Activated T-helper 1 cell treated with anti-CD3 and anti-CD28 coated beads, Interleukin-2, amount 50 U/mL, for 16 hours (primary cell): ENCODE results near the gene MAGEB2.
"Not testable (repeated sequence)": the region's sequence is repeated elsewhere in the genome, so short reads cannot be mapped to it uniquely, and the experiment has no call there.

ENCODE experiments used
- DNase-seq, 2 donors: peaks; one replicate each; pipeline ENCODE4 v3.0.0-alpha.2; 2020; ENCODE audit warnings: low read depth in 1 of 2, low spot score in 1 of 2

MAGEB2 gene, protein sequence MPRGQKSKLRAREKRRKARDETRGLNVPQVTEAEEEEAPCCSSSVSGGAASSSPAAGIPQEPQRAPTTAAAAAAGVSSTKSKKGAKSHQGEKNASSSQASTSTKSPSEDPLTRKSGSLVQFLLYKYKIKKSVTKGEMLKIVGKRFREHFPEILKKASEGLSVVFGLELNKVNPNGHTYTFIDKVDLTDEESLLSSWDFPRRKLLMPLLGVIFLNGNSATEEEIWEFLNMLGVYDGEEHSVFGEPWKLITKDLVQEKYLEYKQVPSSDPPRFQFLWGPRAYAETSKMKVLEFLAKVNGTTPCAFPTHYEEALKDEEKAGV

DNA sequence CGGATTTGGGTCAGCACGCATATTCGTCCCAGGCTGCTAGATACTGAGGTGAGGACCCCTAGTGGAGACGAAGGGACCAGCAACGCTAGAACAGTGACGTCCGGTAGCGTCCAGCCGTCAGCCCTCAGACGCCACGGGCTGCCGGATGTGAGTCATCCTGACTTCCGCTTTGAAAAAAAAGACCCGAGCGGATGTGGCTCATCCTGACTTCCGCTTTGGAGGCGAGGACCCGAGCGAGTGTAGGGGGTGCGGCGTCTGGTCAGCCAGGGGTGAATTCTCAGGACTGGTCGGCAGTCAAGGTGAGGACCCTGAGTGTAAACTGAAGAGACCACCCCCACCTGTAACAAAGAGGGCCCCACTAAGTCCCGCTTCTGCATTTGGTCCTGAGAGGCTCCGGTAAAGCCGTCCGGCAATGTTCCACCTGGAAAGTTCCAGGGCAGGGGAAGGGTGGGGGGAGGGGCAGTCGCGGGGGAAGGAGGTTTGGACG, at the start of gene MAGEB2:
TSS of gene MAGEB2 (plus strand) at position 207 of the 487 bp plus-strand sequence. CDS start 3,018 bp downstream, outside the sequence.
- no peak for DNase-seq

DNA sequence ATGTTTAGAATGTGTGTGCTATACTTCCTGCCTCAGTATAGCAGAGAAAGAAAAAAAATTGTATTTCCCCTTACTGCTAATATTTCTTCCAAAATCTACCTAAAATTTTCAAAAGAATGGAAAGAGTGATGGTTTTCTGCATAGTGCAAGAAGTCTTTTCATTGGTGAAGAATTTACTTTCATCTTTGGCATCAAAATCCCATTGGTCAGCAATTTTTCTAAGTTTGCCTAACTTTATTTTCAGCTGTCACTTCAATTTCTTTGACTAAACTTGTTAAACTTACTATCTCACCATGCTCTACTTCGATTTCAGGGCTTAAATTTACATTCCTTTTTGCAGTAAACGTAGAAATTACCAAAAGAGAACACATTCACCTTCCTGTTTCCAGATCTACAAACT, 44.5 kb upstream of the MAGEB2 start:
- no peak for DNase-seq

DNA sequence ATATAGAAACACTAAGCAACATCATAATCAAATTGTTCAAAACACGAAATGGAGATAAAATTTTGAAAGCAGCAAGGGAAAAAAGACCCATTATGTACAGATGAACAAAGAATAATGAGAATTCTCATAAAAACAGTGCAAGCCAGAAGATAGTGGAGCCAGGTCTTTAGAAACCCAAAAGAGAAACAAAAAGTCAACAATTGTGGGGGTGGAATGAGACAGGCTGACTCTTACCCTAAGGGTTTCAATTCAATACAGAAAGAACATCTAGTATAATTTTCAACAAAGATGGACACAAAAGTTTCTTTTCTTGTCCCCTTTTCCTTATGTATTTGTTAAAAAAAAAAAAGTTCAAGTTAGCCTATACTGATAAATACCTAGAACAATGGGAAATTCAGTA, 34.0 kb upstream of the MAGEB2 start:
- DNase-seq = no peak

DNA sequence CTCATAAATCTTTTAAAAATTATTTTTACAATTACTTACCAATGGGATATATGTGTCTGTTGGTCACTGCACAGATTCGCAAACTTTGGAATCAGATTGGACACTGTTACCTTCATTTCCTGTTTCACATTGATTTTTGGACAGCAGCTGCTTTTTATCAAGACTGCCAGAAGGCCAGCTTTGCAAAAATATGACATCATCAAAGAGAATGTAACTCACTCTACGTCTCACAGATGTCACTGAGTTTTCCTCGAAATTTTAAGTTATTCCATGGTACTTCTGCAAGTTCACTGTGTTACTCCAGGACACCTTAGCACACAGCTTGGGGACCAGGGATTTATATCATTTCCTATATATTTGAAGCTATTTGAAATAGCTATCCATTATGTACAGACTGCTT, 31.8 kb upstream of the MAGEB2 start:
- no peak for DNase-seq

DNA sequence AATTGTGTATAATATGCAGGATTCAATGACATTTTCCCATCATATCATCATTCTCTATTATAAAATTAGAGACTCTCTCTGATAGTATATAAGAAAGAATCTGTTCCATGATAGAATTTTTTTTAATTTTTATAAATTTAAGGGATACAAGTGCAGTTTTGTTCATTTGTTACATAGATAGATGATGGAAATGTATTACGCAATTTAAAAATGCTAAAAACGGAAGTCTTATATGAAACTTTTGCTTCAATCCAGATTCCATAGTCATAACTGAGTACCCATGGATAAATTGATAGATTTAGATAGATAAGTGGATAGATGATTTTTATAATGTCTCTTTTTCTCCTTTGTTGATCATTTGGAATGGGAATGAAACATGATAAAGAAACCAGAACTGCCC, 24.9 kb upstream of the MAGEB2 start:
- DNase-seq = no peak

DNA sequence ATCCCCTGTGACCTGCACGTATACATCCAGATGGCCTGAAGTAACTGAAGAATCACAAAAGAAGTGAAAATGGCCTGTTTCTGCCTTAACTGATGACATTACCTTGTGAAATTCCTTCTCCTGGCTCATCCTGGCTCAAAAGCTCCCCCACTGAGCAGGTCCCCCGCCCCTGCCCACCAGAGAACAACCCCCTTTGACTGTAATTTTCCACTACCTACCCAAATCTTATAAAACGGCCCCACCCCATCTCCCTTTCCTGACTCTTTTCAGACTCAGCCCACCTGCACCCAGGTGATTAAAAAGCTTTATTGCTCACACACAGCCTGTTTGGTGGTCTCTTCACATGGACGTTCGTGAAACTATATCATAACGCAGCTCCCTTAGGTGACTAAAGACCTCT, 21.5 kb upstream of the MAGEB2 start:
- DNase-seq = not testable (repeated sequence)

DNA sequence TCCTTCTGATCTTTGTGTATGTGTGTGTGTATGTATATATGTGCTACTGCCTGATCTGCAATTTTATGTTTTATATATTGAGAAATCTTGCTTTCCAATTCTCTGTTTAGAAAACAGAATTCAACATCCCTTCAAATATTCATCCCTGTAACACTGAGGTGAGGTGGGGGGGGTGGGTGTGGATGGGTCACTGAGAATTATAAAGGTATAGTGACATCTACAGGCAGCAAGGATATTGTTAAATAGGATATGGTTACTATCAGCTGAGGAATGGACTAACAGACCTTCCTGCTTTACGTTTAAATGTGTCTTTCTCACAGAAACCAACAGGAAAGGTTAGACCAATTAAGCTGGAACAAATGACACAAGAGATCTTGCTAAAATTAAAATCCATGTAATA, 19.0 kb upstream of the MAGEB2 start:
- no peak for DNase-seq

DNA sequence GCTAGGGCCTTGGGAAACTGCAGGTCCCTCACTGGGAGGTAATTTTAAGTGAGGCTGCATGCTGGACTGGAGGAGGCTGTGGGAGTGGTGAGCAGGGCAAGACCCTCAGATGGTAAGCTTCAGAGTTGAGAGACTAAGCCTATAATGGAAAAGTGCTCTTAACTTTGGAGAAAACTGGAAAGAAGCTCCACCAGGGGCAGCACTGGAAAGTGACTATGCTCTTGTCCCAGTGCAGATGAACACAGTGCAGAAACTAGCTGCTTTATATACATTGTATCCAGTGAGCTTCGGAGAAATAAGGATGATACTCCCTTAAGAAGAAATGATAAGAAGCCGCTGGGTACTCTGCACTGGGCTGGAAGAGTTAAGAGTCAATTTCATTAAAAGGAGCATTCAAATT, 3.2 kb upstream of the MAGEB2 start:
- DNase-seq = no peak

DNA sequence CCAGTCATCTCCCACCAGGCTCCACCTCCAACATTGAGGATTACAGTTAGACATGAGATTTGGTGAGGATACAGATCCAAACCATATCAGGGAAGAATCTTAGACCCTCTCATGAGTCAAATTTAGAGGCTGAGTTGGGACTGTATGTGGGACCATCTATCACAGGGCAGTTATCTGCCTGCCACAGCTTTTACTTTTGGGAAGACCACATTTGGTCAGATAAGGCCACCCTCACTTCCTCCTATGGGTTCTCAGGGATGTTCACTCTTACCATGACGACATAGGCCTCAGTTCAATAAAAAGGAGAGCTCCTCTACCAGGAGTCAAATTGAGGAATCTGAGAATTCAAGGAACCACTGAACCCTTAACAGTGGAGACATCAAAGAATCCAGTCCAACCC, 2.1 kb downstream of the MAGEB2 start:
- DNase-seq = no peak

DNA sequence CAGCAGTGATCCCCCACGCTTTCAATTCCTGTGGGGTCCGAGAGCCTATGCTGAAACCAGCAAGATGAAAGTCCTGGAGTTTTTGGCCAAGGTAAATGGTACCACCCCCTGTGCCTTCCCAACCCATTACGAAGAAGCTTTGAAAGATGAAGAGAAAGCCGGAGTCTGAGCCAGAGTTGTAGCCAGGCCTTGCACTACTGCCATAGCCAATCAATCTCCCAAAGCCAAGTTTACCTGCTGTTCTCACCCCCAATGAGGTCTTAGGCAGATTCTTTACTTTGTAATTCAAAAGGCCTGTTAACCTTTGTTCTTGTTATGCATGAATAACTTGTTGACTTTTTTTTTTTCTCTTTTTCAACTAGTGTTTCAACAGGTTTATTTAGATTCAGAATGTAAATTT, 4.0 kb downstream of the MAGEB2 start:
- no peak for DNase-seq

DNA sequence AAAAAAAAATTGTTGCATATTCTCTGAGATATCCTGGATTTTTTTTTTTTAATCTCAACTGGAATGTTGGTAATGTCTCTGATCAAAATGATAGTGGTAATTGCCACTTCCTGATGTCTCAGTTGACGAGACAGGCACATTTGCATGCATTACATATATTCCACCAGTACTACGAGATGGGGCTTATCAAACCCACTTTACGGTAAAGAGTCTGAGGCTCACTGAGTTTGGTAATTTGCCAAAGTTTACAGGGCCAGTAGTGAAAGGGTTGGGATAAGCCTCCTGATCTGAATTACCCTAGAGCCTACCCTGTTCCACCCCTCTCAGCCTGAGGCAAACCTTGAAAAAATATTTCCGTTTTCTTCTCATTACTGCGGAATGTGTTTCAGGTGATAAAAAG, 5.3 kb downstream of the MAGEB2 start:
- DNase-seq = no peak

DNA sequence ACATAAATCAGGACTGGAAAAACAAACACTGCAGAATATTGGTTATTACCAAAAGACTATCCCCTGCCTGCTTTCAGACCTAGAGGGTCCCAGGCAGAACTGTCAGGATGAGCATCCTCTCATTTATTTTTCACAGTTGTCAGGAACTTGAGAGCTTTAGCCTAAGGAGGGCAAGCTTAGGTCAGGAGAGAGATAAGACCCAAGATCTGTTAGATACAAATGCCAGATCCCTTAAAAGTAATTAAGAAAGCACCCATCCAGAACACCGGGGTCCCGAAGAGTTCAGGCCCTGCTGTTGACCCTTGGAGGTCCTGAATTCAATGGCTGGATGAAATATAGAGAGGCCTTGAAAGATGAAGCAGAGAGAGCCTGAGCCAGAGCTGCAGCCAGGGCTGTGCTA, 9.2 kb downstream of the MAGEB2 start:
- no peak for DNase-seq

DNA sequence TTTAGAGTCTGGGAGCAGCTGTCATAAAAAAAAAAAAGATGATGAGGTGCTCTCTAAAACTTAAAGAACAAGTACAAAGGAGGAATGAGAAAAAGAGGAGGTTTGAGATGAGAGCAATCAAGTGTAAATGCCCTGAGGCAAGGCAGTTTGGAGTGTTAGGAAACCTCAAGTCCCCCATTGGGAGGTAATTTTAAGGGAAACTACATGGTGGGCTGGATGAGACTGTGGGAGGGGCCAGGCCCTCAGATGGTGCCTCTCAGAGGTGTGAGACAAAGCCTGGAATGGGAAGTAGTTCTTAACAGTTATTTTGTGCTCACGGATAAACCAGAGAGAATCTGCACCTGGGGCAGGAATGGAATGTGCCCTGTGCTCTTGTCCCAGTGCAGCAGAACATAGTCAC, 13.2 kb downstream of the MAGEB2 start:
- no peak for DNase-seq

DNA sequence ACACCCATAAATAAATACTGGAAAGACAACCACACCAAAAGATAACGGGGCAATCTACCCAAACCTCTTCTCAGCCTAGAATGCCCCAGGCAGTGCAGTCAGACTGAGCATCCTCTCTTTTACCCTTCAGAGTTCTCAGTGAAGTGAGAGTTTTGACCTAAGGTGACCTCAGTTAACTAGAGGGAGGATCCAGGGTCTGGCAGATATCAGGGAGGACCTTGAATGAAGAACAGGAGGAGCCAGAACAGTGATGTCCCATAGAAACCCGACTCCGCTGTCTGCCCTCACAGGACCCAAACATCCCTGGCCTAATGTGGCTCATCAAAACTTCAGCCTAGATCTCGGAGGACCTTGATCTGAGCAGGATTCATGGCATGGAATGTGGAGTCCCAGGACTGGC, 15.0 kb downstream of the MAGEB2 start, which contains the start of gene MAGEB3:
TSS of gene MAGEB3 (plus strand) at position 263 of the 400 bp plus-strand sequence. CDS start 5,268 bp downstream, outside the sequence.
- no peak for DNase-seq

DNA sequence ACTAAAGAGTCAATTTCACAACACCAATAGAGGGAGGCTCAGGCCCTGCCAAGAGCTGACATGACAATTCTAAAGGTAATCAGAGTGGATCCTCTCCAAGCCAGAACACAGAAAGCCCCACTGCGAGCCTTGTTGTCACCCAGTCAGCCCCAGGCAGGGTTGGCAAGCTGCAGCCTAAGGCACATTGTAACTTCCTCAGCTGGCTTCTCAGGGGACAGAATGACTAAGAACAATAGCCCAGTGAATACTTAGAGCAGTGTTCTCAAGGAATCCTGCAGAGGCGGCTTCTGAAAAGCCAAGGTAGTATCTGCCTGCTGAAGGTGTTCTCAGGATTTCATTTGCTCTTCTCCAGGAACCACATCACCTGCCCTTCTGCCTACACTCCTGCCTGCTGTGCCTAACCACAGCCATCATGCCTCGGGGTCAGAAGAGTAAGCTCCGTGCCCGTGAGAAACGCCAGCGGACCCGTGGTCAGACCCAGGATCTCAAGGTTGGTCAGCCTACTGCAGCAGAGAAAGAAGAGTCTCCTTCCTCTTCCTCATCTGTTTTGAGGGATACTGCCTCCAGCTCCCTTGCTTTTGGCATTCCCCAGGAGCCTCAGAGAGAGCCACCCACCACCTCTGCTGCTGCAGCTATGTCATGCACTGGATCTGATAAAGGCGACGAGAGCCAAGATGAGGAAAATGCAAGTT, 26.5 kb downstream of the MAGEB2 start, which contains the start of gene MAGEB4:
TSS of gene MAGEB4 (plus strand) at position 277 of the 692 bp plus-strand sequence. CDS start at position 413, 136 bp downstream.
- no peak for DNase-seq

DNA sequence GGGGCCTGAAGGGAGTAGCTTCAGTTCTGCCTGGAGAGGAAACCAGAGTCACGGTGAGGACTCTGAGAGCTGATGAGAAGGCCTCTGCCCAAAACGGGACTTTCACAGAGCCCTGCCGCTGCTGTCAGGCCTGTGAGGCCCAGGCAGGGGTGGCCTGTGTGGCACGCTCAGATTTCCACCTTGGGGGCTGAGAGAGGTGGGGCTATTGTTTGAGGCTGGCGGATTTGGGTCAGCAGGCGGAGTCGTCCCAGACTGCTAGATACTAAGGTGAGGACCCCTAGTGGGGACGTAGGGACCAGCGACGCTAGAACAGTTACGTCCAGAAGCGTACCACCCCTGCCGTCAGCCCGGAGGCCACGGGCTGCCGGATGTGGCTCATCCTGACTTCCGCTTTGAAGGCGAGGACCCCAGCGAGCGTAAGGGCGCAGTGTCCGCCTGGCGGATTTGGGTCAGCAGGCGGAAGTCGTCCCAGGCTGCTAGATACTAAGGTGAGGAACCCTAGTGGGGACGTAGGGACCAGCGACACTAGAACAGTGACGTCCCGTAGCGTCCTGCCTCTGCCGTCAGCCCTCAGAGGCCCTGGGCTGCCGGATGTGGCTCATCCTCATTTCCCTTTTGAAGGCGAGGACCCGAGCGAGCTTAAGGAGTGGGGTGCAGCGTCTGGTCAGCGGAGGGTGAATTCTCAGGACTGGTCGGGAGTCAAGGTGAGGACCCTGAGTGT, 31.6 kb downstream of the MAGEB2 start, which contains the start of gene MAGEB1:
TSS of gene MAGEB1 (plus strand) at position 378 of the 721 bp plus-strand sequence. CDS start 3,348 bp downstream, outside the sequence.
- DNase-seq = no peak

DNA sequence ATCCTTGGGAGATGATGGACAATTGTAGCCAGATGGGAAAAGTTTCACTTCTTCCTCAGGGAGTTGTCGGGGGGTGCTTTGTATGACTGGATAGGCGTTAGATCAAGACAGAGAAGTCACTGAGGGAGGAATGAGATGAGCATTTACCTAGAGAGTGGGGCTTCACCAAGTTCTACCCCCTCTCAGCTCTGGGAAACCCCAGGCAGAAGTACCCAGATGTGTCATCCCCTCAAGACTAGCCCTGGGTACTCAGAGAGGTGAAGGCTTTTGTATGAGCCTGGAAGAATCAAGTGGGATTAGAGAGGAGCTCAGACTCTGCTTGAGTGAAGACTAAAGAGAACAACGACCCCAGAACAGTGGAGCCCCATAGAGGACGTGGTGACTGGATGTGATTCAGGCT, 33.5 kb downstream of the MAGEB2 start:
- DNase-seq = no peak

DNA sequence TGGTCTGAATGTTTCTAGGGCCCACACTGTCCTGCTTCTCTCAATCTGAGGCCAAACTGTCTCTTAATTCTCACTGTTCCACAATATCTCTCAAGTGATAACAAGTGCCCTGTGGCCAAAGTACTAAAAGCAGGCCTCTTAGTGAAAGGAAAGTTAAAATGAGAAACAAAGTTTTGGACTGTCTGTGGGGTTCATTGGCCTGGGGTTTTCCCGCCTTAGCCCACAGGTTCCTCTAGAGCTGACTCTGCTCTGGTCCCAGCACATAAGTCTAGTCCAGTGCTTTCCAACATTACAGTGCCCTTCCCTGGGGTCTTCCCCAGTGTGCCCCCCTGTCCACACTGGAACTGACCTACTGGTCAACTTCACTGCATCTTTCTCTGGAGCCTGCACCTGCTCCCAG, 37.9 kb downstream of the MAGEB2 start:
- DNase-seq = no peak

DNA sequence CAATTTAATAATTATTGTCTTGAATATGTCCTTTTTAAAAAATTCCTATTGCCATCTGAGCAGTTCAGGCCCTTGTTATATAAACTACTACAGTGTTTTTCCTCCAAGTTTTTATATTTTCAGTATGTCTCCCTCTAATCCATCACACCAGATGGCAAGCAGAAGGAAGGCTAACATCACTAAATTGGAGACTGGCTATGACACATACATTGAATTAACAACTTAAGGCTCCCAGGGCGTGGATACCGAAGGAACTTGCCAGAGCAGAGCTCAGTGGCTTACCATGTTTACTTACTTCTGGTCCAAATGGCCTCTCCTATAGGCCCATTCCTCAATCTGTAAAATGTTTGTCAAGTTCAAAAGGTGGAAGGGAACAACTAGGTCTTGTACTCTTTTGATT, 44.6 kb downstream of the MAGEB2 start:
- DNase-seq = no peak

DNA sequence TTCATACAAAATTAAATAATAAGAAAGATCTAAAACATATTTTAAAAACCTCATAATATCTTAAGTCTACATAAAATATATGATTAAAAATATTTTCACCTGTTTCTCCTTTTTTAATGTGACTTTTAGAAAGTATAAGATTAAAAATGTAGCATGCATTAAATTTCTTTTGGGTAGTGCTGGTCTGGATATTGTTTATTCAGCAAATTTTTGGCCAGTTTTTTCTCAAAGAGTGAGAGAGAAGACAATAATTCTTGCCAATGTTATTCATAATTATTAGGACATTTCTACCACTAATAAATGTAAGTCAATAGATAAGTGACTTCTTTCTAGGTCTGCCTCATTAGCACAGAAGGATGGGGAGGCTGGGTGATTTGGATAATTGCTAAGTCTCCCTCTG, 45.6 kb downstream of the MAGEB2 start:
- no peak for DNase-seq

DNA sequence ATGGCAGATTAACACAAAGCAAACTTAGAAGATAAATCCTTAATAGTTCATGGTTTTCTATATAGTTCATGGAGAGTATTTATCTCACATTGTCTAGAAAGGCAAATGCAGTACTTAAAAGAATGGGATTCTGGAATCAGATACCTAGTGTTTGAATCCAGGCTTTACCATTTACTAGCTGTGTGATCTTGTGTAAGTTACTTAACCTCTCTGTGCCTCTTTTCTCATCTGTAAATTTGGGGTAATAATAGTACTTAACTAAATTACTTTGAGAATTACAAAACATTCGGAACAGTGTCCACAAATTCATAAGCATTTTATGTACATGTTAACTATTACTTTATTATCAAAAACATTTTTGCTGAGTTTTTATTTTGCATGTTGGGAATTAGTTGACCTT, 47.4 kb downstream of the MAGEB2 start:
- DNase-seq = no peak
